ENCODE results near the gene CCNL1.

CCNL1 gene

DNA sequence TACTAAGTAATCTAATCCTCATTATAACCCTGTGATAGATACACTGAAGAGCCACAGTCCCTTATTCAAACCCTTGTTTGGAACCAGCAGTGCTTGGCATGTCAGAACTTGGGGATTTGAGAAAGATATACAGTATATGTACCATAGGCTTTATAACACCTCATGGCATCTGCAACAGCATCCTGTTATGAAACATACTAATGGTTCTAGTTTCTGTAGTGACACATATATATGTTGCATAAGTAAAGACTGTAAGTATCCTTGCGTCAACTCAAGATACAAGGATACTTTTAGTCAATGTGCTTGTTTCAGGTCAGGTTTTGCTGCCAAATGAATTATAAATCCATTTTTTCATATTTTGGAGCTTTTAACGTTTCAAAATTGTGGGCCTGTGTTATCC lies 58.5 kb downstream of the CCNL1 start:
- DNase-seq, result no peak

DNA sequence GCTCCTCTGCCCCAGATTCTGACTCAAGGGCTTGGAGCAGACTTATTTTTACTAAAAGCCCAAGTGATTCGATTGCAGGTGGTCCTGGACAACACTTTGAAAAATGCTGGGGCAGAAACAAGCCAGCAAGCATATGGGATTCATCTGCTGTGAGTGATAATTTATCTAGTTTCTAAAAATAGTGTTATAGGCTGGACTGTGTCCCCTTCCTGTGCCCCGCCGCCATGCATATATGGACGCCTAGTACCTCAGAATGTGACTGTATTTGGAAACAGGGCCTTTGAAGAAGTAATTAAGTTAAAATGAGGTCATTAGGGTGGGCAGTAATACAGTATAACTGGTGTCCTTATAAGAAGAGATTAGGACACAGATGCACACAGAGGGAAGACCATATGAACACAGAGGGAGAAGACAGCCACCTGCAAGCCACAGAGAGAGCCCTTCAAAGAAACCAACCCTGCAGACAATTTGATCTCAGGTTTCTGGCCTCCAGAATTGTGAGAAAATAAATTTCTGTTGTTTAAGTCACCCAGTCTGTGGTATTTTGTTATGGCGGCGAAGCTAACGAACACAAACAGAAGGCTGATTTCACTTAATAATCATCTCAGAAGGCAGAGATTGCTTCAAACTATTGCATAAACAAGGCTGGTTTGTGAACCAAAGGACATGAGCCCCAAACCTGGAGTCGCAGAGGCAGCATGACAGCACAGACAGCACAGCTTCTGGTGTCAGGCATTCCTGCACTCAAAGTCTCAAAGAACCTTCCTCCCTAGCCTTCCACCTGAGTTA lies 59.1 kb downstream of the CCNL1 start:
- no peak for DNase-seq

DNA sequence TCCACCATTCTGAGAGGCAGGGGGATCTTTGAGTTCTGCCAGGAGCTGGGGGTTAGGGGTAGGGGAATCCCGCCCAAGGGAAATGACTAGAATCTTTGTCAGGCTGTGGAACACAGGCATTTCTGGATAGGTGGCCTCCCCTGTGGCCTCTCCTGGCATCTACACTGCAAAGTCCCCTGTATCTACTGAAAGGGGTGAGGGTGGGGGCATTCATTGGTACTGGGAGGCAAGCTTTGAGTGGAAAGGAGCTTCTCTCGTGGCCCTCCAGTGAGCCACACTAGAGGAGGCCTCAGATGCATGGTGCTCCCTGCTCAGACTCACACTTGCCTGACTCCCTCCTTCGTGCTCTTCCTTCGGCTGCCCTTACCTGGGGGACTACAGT lies 59.9 kb downstream of the CCNL1 start:
- DNase-seq, result no peak

DNA sequence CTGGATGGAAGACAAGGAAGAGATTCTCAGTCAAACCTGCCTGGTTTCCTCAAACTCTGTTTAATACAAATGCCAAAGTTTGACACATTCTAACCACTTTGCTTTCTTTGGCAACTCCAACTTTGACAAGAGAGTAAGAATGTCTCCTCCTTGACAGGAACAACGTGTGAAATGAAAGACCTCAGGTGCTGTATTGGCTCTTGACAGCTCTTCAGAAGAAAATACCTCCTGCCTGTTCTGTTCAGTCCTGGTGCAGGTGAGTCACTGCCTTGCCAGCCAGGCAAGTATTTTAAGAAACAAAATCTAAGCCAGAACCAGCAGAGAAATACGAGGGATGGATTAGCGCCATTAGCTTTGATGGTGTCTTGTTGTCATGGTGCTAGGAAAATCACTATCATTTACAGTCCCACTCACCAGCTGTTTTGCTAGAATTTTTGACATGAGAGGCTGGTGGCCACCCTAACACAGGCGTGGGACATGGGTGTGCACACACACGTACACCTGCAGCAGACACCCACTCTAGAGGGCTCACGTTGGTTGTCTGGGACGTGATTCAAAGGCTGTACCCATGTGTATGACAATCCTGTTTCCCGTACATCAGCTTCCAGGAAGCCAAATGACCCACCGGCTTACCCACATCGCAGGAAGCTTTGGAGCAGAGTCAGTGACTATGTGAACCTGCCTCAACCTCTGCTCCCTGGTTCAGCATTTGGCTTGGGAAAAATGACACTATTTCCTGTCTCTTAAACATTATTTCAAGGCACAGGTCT lies 60.4 kb downstream of the CCNL1 start:
- no peak for DNase-seq

DNA sequence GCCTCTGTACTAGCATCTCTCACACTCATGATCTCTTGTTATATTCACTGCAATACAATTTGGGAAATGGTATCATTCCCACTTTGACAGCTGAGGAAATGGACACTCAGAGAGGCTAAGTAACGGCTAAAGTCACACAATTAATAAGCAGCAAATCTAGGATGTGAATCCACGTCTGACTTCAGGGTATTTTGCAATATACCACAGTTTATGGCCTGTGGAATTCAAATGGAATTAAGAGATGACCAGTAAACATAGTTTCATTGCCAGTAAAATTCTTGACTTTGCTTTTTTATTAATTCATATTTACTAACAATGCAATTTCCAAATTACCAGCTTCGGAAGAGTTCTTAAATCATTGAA lies 61.1 kb downstream of the CCNL1 start:
- DNase-seq, result no peak

DNA sequence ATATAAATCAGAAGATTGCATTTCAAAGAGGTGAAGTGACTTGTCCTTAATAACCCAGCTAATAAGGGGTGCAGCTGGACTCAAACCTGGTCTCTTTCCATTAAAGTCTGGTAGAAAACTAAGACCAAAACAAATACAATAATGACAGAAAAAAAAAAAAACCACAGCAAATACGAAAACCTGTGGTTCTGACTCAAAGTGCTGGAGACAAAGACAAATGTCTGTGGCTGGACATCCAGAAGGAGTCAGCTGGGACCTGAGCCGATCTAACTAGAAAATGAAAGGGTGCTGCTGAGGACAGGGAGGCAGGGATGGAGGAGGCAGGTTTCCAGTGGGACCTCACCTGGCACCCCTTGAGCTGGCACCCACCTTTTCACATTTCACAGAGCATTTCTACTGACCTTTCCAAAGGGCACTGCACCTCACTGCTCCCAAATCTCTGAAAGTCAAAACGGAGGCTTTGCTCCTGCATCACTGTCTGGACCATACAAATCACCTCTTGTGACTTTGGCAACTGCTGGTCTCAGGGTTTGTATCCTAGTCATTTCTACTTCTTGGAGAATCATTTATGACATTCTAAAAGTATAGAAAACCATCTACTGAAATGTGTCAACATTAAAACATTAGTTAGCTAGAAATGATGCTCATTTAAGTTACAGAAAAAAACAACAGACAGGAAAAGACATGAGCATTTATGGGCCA lies 61.7 kb downstream of the CCNL1 start:
- DNase-seq, result no peak

All from right forelimb (tissue), 1 donor.